ENCODE results near the gene TSPAN11. TPM values are rescaled to one million over a fixed set of nuclear protein-coding genes. Genes with fewer than 3 reads are reported as not detected.
"Not testable (repeated sequence)": the region's sequence is repeated elsewhere in the genome, so short reads cannot be mapped to it uniquely, and the experiment has no call there.

Gene TSPAN11
- total and polyA plus RNA-seq, 2 donors (not counting 3 experiments of a cell fraction or from before 2014, with no cell fraction given) = 2.1 to 3.9 TPM

DNA sequence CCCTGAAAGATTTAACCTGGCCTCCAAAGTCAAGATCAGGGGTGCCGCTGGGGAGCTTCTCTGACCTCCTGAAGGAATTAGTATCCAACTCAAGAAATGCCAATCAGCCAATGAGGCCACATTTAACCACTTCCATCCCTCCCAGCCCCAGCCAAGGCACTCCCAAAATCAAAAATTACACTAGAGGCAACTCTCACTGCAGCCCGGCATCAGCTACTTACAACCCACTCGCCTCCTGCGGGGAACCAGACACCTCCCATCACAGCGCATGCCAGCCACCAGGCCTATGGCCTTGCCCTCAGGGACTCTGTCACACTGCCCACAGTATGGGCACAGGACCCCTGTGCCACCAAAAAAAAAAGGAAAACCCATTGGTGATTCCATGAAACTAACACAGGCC is 84.8 kb downstream of the TSPAN11 start:
- Histone ChIP-seq H3K4me3 (replicated peaks in 1 of 3; ENCODE audit: insufficient read depth in 1 of 3, low read depth in 1 of 3, low read length in 3 of 3) (no peak overlapping the region), H3K9me3 (replicated peaks; ENCODE audit: control insufficient read depth, insufficient read depth, low read length) (no peaks in the 10 kb centered on the region), H3K4me2 (ENCODE audit: insufficient read depth, low read length) (no peak overlapping the region), H2AFZ (ENCODE audit: low read depth, low read length) (no peak overlapping the region), H3K9me1 (replicated peaks; ENCODE audit: control insufficient read depth, extremely low read depth, insufficient read depth, low read length) (no peaks in the 10 kb centered on the region), H3K79me2 (ENCODE audit: control insufficient read depth, insufficient read depth, low read length) (no peaks in the 10 kb centered on the region), H3K4me1 (ENCODE audit: control insufficient read depth, extremely low read depth, insufficient read depth, low read length) (no peaks in the 10 kb centered on the region), H4K20me1 (replicated peaks; ENCODE audit: control insufficient read depth, extremely low read depth, insufficient read depth, low read length) (no peaks in the 10 kb centered on the region), H3K36me3 (ENCODE audit: control insufficient read depth in 2 of 2, extremely low read depth in 1 of 2, insufficient read depth in 2 of 2, low read length in 2 of 2) (no peaks in the 10 kb centered on the region), H3K27ac (ENCODE audit: insufficient read depth, low read depth, low read length) (no peak overlapping the region), H3K9ac (replicated peaks; ENCODE audit: extremely low read depth, insufficient read depth, low read length) (no peak overlapping the region), H3K27me3 (ENCODE audit: control insufficient read depth in 2 of 2, insufficient read depth in 2 of 2, low read length in 2 of 2) (peaks cover 0 to 5% of the 10 kb centered on the region in 2 experiments)
- POLR2A ChIA-PET = no interaction called here
- CTCF ChIA-PET = interaction anchor here (0.8 to 2.2 kb wide), 7 partner anchors 10 to 163 kb away, joined by 3 to 9 read pairs (median 4); no protein-coding TSS in a partner anchor
- no peak for TF ChIP-seq FOS (IDR thresholded peaks at IDR 0.05; ENCODE audit: borderline replicate concordance, insufficient read depth, low read length)
- TF ChIP-seq, protein P1, sequence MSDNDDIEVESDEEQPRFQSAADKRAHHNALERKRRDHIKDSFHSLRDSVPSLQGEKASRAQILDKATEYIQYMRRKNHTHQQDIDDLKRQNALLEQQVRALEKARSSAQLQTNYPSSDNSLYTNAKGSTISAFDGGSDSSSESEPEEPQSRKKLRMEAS (IDR thresholded peaks at IDR 0.05; ENCODE audit: insufficient read depth, insufficient read length) = no peak
- TF ChIP-seq POLR2A (IDR thresholded peaks at IDR 0.05; ENCODE audit: low read depth, low read length) = no peak
- no peak for TF ChIP-seq POLR2AphosphoS5 (IDR thresholded peaks at IDR 0.05; ENCODE audit: insufficient read depth, low read depth, low read length)
- FAIRE-seq (no peak), DNase-seq (ENCODE audit: low read depth, low spot score) (no peak)
- dilution Hi-C loops (cut with MboI; ENCODE audit: extremely low pct_ligation_motif_present, low sequenced_read_pairs) (no loop called here), intact Hi-C loops (cut with micrococcal nuclease) (no loop called here)
- no TSS peak for BruUV-seq (replicated peaks)

DNA sequence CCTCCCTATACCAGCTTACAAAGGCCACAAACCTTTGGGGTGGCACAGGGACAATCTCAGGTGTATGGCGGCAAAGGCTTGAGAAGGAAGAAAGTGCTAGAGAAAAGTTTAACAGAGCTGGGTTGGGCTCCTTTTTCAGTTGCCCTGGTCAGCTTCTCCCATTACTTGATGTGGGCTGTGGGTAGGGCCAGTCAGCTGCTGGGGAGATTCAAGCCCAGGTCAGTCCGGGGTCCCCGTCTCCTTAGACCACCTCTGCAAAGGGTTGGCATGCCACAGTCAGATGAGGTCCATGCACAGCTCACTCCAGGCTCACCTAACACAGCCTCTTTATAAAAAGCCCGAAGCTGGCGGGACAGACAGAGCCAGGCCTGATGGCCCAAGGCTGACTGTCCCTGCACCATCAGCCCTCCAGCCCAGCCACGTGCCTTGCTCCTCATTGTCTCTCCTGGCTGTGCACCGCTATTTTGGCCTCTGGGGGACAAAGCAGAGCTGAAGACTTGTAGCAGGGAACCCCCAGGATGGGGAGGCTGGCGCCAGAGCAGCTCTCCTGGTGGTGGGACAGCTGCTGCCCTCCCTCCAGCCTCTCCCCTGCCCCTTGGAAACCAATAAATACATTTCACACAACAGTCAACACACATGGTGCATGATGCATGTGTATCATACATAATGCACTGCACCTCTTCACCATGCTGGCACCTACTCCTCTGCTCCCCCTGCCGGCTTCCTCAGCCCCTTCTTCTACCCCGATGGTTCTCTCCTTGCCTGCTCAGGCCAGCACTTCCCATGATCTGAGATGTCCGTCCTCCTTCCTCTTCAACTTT is 85.4 kb downstream of the TSPAN11 start:
- dilution Hi-C loops (cut with MboI; ENCODE audit: extremely low pct_ligation_motif_present, low sequenced_read_pairs) (no loop called here), intact Hi-C loops (cut with micrococcal nuclease) (no loop called here)
- H3K9ac ChIP-seq (replicated peaks; ENCODE audit: extremely low read depth, insufficient read depth, low read length) = no peak overlapping the region
- ChIA-PET POLR2A (no interaction called here), CTCF (interaction anchor here (0.8 to 2.2 kb wide), 6 partner anchors 9 to 164 kb away, joined by 3 to 9 read pairs (median 5); no protein-coding TSS in a partner anchor)
- peaks cover 0 to 5% of the 10 kb centered on the region in 2 experiments for H3K27me3 ChIP-seq (ENCODE audit: control insufficient read depth in 2 of 2, insufficient read depth in 2 of 2, low read length in 2 of 2)
- BruUV-seq (replicated peaks) = no TSS peak
- no peaks in the 10 kb centered on the region for H3K79me2 ChIP-seq (ENCODE audit: control insufficient read depth, insufficient read depth, low read length)
- TF ChIP-seq CTCF (IDR thresholded peaks at IDR 0.05; ENCODE audit: extremely low read depth in 1 of 2, insufficient read depth in 1 of 2, low read depth in 1 of 2, low read length in 2 of 2) = peak in 1 of 2 donors; percentile 30
- TF ChIP-seq EZH2 (IDR thresholded peaks at IDR 0.05; ENCODE audit: borderline replicate concordance, low read depth, low read length, severe bottlenecking) = no peak
- no peak overlapping the region for H3K4me3 ChIP-seq (replicated peaks in 1 of 3; ENCODE audit: insufficient read depth in 1 of 3, low read depth in 1 of 3, low read length in 3 of 3)
- H4K20me1 ChIP-seq (replicated peaks; ENCODE audit: control insufficient read depth, extremely low read depth, insufficient read depth, low read length) = no peaks in the 10 kb centered on the region
- DNase-seq (ENCODE audit: low read depth, low spot score) (no peak), FAIRE-seq (no peak)
- no peak overlapping the region for H2AFZ ChIP-seq (ENCODE audit: low read depth, low read length)
- no peaks in the 10 kb centered on the region for H3K9me3 ChIP-seq (replicated peaks; ENCODE audit: control insufficient read depth, insufficient read depth, low read length)
- no peaks in the 10 kb centered on the region for H3K9me1 ChIP-seq (replicated peaks; ENCODE audit: control insufficient read depth, extremely low read depth, insufficient read depth, low read length)
- H3K4me2 ChIP-seq (ENCODE audit: insufficient read depth, low read length) = no peak overlapping the region
- H3K4me1 ChIP-seq (ENCODE audit: control insufficient read depth, extremely low read depth, insufficient read depth, low read length) = no peaks in the 10 kb centered on the region
- H3K27ac ChIP-seq (ENCODE audit: insufficient read depth, low read depth, low read length) = no peak overlapping the region
- no peaks in the 10 kb centered on the region for H3K36me3 ChIP-seq (ENCODE audit: control insufficient read depth in 2 of 2, extremely low read depth in 1 of 2, insufficient read depth in 2 of 2, low read length in 2 of 2)

- intact Hi-C loops (cut with micrococcal nuclease); POLR2A ChIA-PET; H3K4me1 ChIP-seq (ENCODE audit: control insufficient read depth, extremely low read depth, insufficient read depth, low read length); H3K9ac ChIP-seq (replicated peaks; ENCODE audit: extremely low read depth, insufficient read depth, low read length); dilution Hi-C loops (cut with MboI; ENCODE audit: extremely low pct_ligation_motif_present, low sequenced_read_pairs); H3K79me2 ChIP-seq (ENCODE audit: control insufficient read depth, insufficient read depth, low read length); FAIRE-seq; H4K20me1 ChIP-seq (replicated peaks; ENCODE audit: control insufficient read depth, extremely low read depth, insufficient read depth, low read length); DNase-seq (ENCODE audit: low read depth, low spot score); H3K27ac ChIP-seq (ENCODE audit: insufficient read depth, low read depth, low read length); H3K9me1 ChIP-seq (replicated peaks; ENCODE audit: control insufficient read depth, extremely low read depth, insufficient read depth, low read length); BruUV-seq (replicated peaks); H3K4me3 ChIP-seq (replicated peaks in 1 of 3; ENCODE audit: insufficient read depth in 1 of 3, low read depth in 1 of 3, low read length in 3 of 3); H3K36me3 ChIP-seq (ENCODE audit: control insufficient read depth in 2 of 2, extremely low read depth in 1 of 2, insufficient read depth in 2 of 2, low read length in 2 of 2); H3K27me3 ChIP-seq (ENCODE audit: control insufficient read depth in 2 of 2, insufficient read depth in 2 of 2, low read length in 2 of 2); H2AFZ ChIP-seq (ENCODE audit: low read depth, low read length); H3K9me3 ChIP-seq (replicated peaks; ENCODE audit: control insufficient read depth, insufficient read depth, low read length); H3K4me2 ChIP-seq (ENCODE audit: insufficient read depth, low read length): not testable (repeated sequence)
- CTCF ChIA-PET = interaction anchor here (1.3 to 2.2 kb wide), 4 partner anchors 9 to 164 kb away, joined by 3 to 9 read pairs (median 7); no protein-coding TSS in a partner anchor
Measured at GRCh38 chr12:31012567-31012891, 86.0 kb downstream of the TSPAN11 start.
